PC-3 (cell line): ENCODE data around the gene GMPR. TPM values are rescaled to one million over a fixed set of nuclear protein-coding genes. Genes with fewer than 3 reads are reported as not detected.

ENCODE experiments used
- ATAC-seq: fragments of 200-7000 bp; cut with Tn5 transposase; 2 replicates; pipeline ENCODE4 v1.9.1; 2020; ENCODE audit warnings: mild to moderate bottlenecking, moderate library complexity
- BruUV-seq: library from RNA; stranded (reverse); fragments of 400-500 nt; replicated peaks from 2 replicates; lab custom pipeline; 2021; lab: Mats Ljungman, UMichigan
- CTCF ChIA-PET: fragments of 300-600 bp; sonication (Branson Sonifier 250); formaldehyde crosslinking; loops from one replicate; lab custom pipeline; 2022; ENCODE audit warnings: antibody characterized with exemption; lab: Charles Lee
- POLR2A ChIA-PET: fragments of 300-600 bp; sonication (Branson Sonifier 250); formaldehyde crosslinking; loops from one replicate; lab custom pipeline; 2022; ENCODE audit warnings: antibody characterized with exemption; ENCODE audit not compliant: unreplicated experiment; lab: Charles Lee
- DNase-seq: peaks from one replicate; pipeline ENCODE4 v3.0.0-alpha.2; 2015
- H2AFZ ChIP-seq: fragments of 300-600 bp; sonication (generic); 2 replicates; pipeline ENCODE4 v1.6.0; 2016; ENCODE audit warnings: antibody characterized with exemption, low read length
- H3F3A ChIP-seq: fragments of 300-600 bp; sonication (generic); one replicate; pipeline ENCODE4 v1.6.0; 2017; ENCODE audit warnings: antibody characterized with exemption, low read length, control low read depth, mild to moderate bottlenecking; ENCODE audit not compliant: unreplicated experiment
- H3K27ac ChIP-seq: fragments of 300-600 bp; sonication (generic); 2 replicates; pipeline ENCODE4 v1.5.1; 2016; ENCODE audit warnings: mild to moderate bottlenecking, low read length
- H3K27me3 ChIP-seq: fragments of 300-600 bp; sonication (generic); 2 replicates; pipeline ENCODE4 v1.6.1; 2016; ENCODE audit warnings: low read length, mixed read lengths
- H3K36me3 ChIP-seq: fragments of 300-600 bp; sonication (generic); 2 replicates; pipeline ENCODE4 v1.6.1; 2016; ENCODE audit warnings: low read depth, mixed run types, low read length, mixed read lengths
- H3K4me1 ChIP-seq: fragments of 300-600 bp; sonication (generic); 2 replicates; pipeline ENCODE4 v1.5.1; 2016; ENCODE audit warnings: low read length; ENCODE audit not compliant: insufficient read depth
- H3K4me2 ChIP-seq: fragments of 300-600 bp; sonication (generic); 2 replicates; pipeline ENCODE4 v1.6.0; 2016; ENCODE audit warnings: low read length
- H3K4me3 ChIP-seq: fragments of 300-600 bp; sonication (generic); 2 replicates; pipeline ENCODE4 v1.5.1; 2016; ENCODE audit warnings: mild to moderate bottlenecking, low read length, mixed read lengths
- H3K79me2 ChIP-seq: fragments of 300-600 bp; sonication (generic); 2 replicates; pipeline ENCODE4 v1.6.1; 2017; ENCODE audit warnings: low read length, mixed read lengths
- H3K9ac ChIP-seq: fragments of 300-600 bp; sonication (generic); 2 replicates; pipeline ENCODE4 v1.6.0; 2016; ENCODE audit warnings: mild to moderate bottlenecking, low read length
- H3K9me2 ChIP-seq: fragments of 300-600 bp; sonication (generic); replicated peaks from 2 replicates; pipeline ENCODE4 v1.6.1; 2016; ENCODE audit warnings: mixed run types, low read length, mixed read lengths
- H3K9me3 ChIP-seq: fragments of 300-600 bp; sonication (generic); 2 replicates; pipeline ENCODE4 v1.6.1; 2016; ENCODE audit warnings: low read length, mixed read lengths
- H4K20me1 ChIP-seq: fragments of 300-600 bp; sonication (generic); 2 replicates; pipeline ENCODE4 v1.6.1; 2016; ENCODE audit warnings: low read length, mixed read lengths
- CTCF ChIP-seq: fragments of 300-600 bp; sonication (generic); conservative IDR thresholded peaks from 2 replicates; pipeline ENCODE4 v1.5.1; 2017; ENCODE audit warnings: antibody characterized with exemption, low read depth, mild to moderate bottlenecking, low read length
- EZH2 ChIP-seq: fragments of 300-600 bp; sonication (generic); IDR thresholded peaks from one replicate; pipeline ENCODE4 v1.6.1; 2017; ENCODE audit warnings: antibody characterized with exemption, mild to moderate bottlenecking, low read length; ENCODE audit not compliant: unreplicated experiment
- EZH2phosphoT487 ChIP-seq: fragments of 300-600 bp; sonication (generic); IDR thresholded peaks from 2 replicates; pipeline ENCODE4 v1.6.1; 2018; ENCODE audit warnings: mild to moderate bottlenecking, antibody characterized with exemption, low read length, borderline replicate concordance
- intact Hi-C: fragments of 100-400 bp; cut with micrococcal nuclease; formaldehyde crosslinking; loops from 2 replicates; pipeline ENCODE4 v1.9.0; 2023
- total RNA-seq: library from RNA; depleted of rRNA; stranded (reverse); fragments of >200 nt; gene quantifications from 2 replicates; pipeline ENCODE4 v1.2.3, GENCODE V29; 2014

The GMPR gene
- total RNA-seq, 1 experiment from 2014 or later: 5.8 TPM

DNA sequence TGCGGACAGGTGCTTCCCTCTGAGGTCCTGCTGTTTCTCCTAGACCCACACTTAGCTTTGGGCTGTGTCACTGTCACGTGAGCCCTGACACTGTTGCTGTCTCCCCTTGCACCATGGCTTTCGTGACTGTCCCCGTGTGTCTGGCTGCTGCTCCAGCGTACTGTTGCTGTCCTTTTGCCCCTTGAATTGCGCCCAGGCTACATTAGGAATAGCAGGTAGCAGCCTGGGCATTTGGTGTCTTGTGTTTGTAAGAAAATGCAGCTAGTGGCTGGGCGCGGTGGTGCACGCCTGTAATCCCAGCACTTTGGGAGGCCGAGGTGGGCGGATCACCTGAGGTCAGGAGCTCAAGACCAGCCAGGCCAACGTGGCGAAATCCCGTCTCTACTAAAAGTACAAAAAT is 46.1 kb downstream of the GMPR start:
- H2AFZ ChIP-seq: no peak overlapping the region
- no peak overlapping the region for H3K4me3 ChIP-seq
- no peak overlapping the region for H3K27ac ChIP-seq
- H3K27me3 ChIP-seq: no peaks in the 10 kb centered on the region
- DNase-seq (no peak), ATAC-seq (no peak)
- no peak overlapping the region for H3K4me2 ChIP-seq
- ChIA-PET CTCF (interaction anchor here (0.6 kb wide), 1 partner anchor 732 kb away, joined by 3 read pairs; no protein-coding TSS in a partner anchor), POLR2A (no interaction called here)
- H3K9me3 ChIP-seq: no peaks in the 10 kb centered on the region
- BruUV-seq: no TSS peak
- no peaks in the 10 kb centered on the region for H3K36me3 ChIP-seq
- no peaks in the 10 kb centered on the region for H4K20me1 ChIP-seq
- TF ChIP-seq CTCF: no peak
- no peak for TF ChIP-seq EZH2phosphoT487
- no peak for TF ChIP-seq EZH2
- no peaks in the 10 kb centered on the region for H3F3A ChIP-seq
- H3K4me1 ChIP-seq: no peaks in the 10 kb centered on the region
- no peaks in the 10 kb centered on the region for H3K9me2 ChIP-seq
- no peak overlapping the region for H3K9ac ChIP-seq
- no peaks in the 10 kb centered on the region for H3K79me2 ChIP-seq
- intact Hi-C loops: no loop called here

DNA sequence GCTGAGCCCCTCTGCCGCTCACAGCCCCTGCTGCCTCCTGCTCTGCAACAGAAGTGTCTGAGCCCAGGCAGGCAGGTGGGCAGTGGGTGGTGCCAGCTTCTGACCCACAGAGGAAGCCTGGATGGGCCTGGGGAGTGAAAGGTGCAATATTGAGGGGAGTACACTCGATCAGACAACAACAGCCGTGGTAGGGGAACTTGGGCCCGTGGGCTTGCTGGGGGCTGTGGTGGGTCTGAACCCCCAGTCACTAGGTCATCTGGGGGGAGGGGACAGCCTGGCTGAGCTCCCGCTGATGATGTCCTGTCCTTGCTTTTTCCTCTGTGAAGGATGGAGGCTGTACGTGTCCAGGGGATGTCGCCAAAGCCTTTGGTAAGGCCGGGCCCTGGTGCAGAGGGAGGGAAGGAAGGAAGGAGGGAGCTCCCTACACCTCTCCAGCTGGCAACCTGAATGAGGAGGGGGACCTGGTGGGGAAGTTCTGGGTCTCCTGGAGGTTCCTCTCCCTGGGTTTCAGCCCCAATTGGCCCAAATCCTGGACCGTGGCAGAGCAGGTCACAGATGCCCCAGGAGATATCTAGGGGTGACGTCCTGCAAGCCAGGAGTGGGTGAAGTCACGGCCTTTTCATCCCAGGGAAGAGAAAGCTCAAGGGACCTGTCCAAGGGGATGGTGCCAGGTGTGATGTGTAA is 47.2 kb downstream of the GMPR start:
- H3F3A ChIP-seq: no peaks in the 10 kb centered on the region
- H3K27me3 ChIP-seq: no peaks in the 10 kb centered on the region
- TF ChIP-seq EZH2phosphoT487 (no peak), EZH2 (no peak)
- H3K9me3 ChIP-seq: no peaks in the 10 kb centered on the region
- no peaks in the 10 kb centered on the region for H4K20me1 ChIP-seq
- H3K9me2 ChIP-seq: no peaks in the 10 kb centered on the region
- H3K36me3 ChIP-seq: no peaks in the 10 kb centered on the region
- no peak overlapping the region for H3K4me2 ChIP-seq
- ChIA-PET CTCF (interaction anchor here (0.7 to 1.0 kb wide), 2 partner anchors 33 to 769 kb away, joined by 3 read pairs; no protein-coding TSS in a partner anchor), POLR2A (no interaction called here)
- no peaks in the 10 kb centered on the region for H3K79me2 ChIP-seq
- DNase-seq (no peak), ATAC-seq (no peak)
- intact Hi-C loops: no loop called here
- no peak overlapping the region for H3K9ac ChIP-seq
- H2AFZ ChIP-seq: no peak overlapping the region
- H3K27ac ChIP-seq: no peak overlapping the region
- no peak overlapping the region for H3K4me3 ChIP-seq
- BruUV-seq: no TSS peak
- no peaks in the 10 kb centered on the region for H3K4me1 ChIP-seq

DNA sequence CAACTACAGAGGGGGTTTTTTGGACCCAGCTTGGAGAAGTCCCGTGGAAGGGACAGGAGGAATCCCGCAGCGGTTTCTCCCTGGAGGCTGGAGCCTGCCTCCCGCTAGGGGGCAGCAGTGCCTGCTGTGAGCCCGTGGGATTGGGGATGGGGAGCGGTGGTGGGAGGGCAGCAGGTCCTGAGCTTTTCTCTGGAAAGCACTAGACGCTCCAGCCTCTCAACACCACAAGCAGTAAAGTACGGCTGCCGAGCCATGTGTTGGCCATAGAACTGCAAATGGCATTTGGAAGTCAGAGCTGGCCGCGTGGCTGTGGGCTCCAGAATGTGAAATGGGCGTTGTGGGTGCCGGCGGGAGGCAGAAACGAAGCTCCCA is 47.8 kb downstream of the GMPR start:
- no peak overlapping the region for H3K9ac ChIP-seq
- intact Hi-C loops: no loop called here
- no peaks in the 10 kb centered on the region for H3K36me3 ChIP-seq
- H3K9me3 ChIP-seq: no peaks in the 10 kb centered on the region
- no peaks in the 10 kb centered on the region for H3K79me2 ChIP-seq
- no peak overlapping the region for H3K4me3 ChIP-seq
- H3K27ac ChIP-seq: no peak overlapping the region
- no peak overlapping the region for H3K4me2 ChIP-seq
- ChIA-PET CTCF (interaction anchor here (0.7 to 1.0 kb wide), 2 partner anchors 33 to 769 kb away, joined by 3 read pairs; no protein-coding TSS in a partner anchor), POLR2A (no interaction called here)
- H4K20me1 ChIP-seq: no peaks in the 10 kb centered on the region
- BruUV-seq: no TSS peak
- no peaks in the 10 kb centered on the region for H3K27me3 ChIP-seq
- no peak overlapping the region for H2AFZ ChIP-seq
- no peaks in the 10 kb centered on the region for H3K4me1 ChIP-seq
- DNase-seq (peak; percentile 53), ATAC-seq (peak; percentile 60; the same call in 1 of the 2 replicates)
- H3F3A ChIP-seq: no peaks in the 10 kb centered on the region
- H3K9me2 ChIP-seq: no peaks in the 10 kb centered on the region
- TF ChIP-seq EZH2: no peak
- TF ChIP-seq CTCF: peak; percentile 81
